Skin epidermis (tissue), 12 donors: ENCODE results near the gene NIF3L1.
"Not testable (repeated sequence)": the region's sequence is repeated elsewhere in the genome, so short reads cannot be mapped to it uniquely, and the experiment has no call there.

ENCODE experiments used
- H3K27ac ChIP-seq, 21 experiments: fragments of 200-600 bp; sonication (generic) in 11 of 21; one replicate each; pipeline ENCODE4 v1.5.0; 2020; ENCODE audit warnings: mild to moderate bottlenecking in 3 of 21, inconsistent platforms in 2 of 21, moderate library complexity in 2 of 21
- H3K4me3 ChIP-seq, 7 experiments: fragments of 200-600 bp; sonication (generic) in 2 of 7; one replicate each; pipeline ENCODE4 v1.5.0; 2020; ENCODE audit warnings: inconsistent platforms in 2 of 7, mild to moderate bottlenecking in 2 of 7, moderate library complexity in 1 of 7

NIF3L1 gene

DNA sequence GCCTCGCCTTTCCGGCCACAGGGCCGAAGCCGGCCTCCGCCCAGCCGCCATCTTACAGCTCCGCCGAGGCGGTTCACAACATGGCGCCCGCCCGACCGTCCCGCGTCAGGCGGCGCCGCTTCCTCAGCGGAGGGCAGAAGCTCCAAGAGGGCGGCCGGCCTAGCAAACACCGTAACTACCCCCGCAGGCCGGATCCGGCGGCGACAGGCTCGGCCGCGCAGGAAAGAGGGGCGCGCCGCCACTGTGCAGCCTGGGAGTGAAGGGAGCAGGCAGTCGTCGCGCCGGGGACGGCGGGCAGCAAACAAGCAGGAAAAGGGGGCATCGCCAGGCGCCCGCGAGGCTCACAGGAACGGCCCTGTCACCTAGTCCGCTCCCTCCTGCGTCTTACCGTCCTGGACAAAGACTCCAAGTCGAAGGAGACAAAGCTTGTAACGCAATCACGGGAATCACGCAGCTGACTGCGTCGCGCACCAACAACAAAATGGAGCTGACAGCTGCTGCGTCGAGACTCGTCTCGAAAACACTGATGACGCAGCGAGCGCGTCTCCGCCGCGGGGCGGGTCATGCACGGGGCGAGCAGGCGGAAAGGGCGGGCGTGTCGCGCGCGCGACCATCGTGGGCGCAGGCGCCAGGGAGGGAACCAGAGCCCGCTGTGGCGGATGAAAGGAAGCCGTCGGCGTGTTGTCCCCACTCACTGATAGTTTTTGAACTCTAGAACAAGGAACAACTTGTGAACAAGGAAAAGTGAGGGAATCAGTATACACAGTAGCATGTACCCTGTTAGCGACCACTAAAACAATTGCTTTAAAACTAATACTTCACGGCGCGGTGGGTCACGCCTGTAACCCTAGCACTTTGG, 24.8 kb upstream of the NIF3L1 start, which contains the start of gene CLK1:
Gene CLK1 (minus strand): TSS at position 483 of the 859 bp plus-strand sequence. CDS start 2,796 bp downstream, outside the sequence.
- H3K4me3 ChIP-seq = peak within 1 kb of the TSS; percentile 67 to 100 (median 82)

DNA sequence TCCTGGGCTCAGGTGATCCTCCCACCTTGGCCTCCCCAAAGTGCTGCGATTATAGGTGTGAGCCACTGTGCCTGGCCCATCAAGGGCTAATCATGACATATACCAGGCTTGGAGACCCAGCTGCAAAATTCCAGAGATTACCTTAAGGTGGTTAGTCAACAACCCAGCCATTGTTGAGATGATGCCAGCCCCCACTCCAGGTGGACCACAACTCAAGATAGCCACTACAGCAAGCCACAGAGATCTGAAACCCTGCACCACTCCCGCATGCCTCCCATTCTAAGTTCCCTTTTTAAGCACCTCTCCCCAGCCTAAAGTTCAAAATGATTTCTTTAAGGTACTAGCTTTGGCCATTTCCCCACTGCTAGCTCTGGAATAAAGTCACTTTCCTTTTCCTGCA, 20.2 kb upstream of the NIF3L1 start:
- no peak overlapping the region for H3K27ac ChIP-seq
- H3K4me3 ChIP-seq = no peak overlapping the region

More for the DNA sequence above, 24.8 kb upstream of the NIF3L1 start, which contains the start of gene CLK1:
- peak within 1 kb of the TSS; percentile 96 to 100 (median 100) for H3K27ac ChIP-seq

DNA sequence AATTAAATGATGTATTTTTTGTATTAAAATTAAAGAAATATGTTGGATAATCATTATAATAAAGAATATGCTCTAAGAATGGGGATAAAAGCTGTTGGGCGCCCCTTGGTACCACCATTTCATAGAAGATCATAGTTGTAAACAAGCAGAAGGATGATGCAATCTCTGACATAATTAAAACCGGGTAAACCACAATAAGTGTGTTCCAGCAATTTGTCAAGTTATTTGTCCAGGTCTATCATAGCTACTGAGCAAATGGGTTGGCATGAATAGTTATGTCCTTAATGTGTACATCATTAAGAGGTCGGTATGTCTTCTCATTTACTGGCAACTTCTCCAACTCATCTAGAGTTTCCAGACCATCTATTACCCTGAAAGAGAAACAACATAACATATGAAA, 18.0 kb upstream of the NIF3L1 start:
- Histone ChIP-seq H3K27ac (no peak overlapping the region), H3K4me3 (no peak overlapping the region)

GRCh38 chr2:200873560-200873959, 15.6 kb upstream of the NIF3L1 start:
- no peak overlapping the region for H3K4me3 ChIP-seq
- H3K27ac ChIP-seq = no peak overlapping the region

DNA sequence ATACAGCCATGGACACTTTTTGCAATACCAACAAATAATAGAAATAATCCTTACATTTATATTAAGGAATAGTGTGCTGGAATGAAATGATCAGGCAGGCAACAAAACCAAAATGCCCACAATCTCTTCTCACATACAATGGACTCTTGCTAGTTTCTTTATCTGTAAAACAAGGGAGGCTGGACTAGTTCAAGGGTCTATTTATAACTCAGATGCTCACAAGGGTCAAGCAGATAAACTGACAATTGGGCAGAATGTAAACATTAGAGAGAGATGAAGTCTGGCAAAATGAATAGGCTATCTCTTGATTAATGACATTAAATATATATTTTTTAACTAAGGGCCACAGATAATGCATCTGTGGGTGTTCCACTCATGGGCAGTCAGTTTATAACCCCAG, 11.7 kb upstream of the NIF3L1 start:
- H3K27ac ChIP-seq = no peak overlapping the region
- H3K4me3 ChIP-seq = no peak overlapping the region

DNA sequence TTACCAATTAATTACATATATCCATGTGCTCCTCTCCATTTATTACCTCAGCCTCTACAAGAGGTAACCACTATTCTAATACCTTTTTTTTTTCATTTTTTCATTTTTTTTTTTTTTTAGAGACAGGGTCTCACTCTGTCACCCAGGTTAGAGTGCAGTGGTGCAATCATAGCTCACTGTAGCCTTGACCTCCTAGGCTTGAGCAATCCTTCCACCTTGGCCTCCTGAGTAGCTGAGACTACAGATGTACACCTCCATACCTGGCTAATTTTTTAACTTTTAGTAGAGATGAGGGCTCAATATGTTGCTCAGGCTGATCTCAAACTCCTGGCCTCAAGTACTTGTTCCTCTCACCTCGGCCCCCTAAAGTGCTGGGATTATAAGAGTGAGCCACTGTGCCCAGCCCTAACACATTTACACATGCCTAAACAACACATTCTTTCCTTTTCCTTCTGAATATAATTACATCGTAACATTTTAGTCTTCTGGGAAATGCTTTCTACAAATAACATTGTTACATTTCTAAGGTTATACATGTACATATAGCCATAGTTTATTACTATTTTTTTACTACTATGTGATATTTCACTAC, 10.8 kb upstream of the NIF3L1 start:
- no peak overlapping the region for H3K27ac ChIP-seq
- no peak overlapping the region for H3K4me3 ChIP-seq

DNA sequence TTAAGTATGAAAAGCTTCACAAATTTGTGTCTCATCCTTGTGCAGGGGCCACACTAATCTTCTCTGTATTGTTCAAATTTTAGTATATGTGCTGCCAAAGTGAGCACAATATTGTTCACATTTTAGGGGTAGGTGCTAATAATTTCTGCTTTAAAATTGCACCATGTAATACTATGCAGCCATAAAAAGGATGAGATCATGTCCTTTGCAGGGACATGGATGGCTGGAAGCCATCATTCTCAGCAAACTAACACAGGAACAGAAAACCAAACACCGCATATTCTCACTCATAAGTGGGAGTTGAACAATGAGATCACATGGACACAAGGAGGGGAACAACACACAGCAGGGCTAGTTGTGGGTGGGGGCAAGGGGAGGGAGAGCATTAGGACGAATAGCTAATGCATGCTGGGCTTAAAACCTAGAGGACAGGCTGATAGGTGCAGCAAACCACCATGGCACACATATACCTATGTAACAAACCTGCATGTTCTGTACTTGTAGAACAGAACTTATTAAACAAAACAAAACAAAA, 7.4 kb upstream of the NIF3L1 start:
- H3K4me3 ChIP-seq, H3K27ac ChIP-seq: not testable (repeated sequence)

DNA sequence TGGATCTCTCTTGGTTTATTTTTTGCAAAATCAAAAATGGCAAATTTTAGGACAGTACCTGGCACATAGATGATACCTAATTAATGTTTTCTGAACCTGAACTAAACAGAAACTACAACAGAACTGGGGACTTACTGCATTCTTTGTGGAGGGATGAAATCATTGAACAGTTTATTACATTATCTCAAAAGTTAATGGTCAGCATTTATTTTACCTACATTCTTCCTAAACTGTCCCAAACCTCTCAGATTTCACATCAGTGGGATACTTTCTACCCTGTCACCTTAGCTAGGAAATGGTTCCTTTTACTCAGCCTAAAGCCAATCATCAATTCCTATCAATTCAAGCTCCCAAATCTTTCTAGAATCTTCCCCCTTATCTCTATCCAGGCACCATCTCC, 10.3 kb downstream of the NIF3L1 start:
- Histone ChIP-seq H3K4me3 (no peak overlapping the region), H3K27ac (no peak overlapping the region)

GRCh38 chr2:200901459-200902072, 12.4 kb downstream of the NIF3L1 start:
- no peak overlapping the region for H3K4me3 ChIP-seq
- peak overlapping the region in 1 of 21 experiments; percentile 40 for H3K27ac ChIP-seq

DNA sequence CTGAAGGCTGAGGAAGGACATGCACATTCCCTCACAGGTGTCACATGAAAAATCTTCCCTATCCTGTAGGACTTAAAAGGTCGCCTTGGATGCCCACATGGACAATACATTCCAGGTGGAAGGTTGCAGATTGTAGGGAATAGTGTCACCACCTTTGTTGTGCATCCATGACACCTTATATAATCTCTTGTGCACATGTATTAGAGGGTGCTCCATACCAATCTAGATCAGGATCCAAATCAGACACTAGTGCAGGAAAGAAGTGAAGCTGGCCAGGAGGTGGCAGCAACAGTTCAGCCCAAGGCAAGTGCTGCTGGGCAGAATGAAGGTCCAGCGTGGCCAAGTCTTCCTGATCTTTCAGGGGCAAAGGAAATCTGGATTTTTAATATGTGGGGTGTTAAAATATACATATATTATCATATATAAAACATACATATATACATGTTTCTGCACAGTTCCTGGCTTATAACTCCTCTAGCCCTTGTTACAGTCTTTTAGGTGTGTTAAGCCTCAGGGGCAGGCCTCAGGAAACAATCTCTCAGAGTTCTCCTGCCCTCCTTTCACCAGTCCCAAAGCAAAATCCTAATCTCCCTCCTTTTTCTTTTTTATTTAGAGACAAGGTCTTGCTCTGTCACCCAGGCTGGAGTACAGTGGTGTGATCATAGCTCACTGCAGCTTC, 16.6 kb downstream of the NIF3L1 start:
- Histone ChIP-seq H3K4me3 (no peak overlapping the region), H3K27ac (no peak overlapping the region)

DNA sequence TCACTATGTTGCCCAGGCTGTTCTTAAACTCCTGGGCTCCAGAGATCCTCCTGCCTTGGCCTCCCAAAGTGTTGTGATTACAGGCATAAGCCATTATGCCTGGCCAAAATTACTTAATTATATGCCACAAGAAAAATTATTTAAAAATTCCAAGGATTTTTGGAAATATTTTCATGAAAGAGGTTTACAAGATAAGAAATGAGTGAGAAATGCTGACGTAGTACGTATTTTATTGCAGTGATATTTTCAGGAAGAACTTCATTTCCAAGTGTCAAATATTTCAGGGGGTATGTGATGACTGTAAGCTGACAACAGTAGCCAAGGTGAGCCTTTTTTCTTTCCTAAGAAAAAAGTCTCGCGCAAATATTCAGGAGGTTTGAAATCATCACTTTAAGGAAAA, 20.8 kb downstream of the NIF3L1 start:
- Histone ChIP-seq H3K4me3 (no peak overlapping the region), H3K27ac (no peak overlapping the region)

- no peak overlapping the region for H3K27ac ChIP-seq
Measured at GRCh38 chr2:200913654-200914053, 24.5 kb downstream of the NIF3L1 start.

GRCh38 chr2:200922439-200922838, 33.3 kb downstream of the NIF3L1 start:
- Histone ChIP-seq H3K27ac (no peak overlapping the region), H3K4me3 (no peak overlapping the region)

More at GRCh38 chr2:200913654-200914053, 24.5 kb downstream of the NIF3L1 start:
- H3K4me3 ChIP-seq = no peak overlapping the region

DNA sequence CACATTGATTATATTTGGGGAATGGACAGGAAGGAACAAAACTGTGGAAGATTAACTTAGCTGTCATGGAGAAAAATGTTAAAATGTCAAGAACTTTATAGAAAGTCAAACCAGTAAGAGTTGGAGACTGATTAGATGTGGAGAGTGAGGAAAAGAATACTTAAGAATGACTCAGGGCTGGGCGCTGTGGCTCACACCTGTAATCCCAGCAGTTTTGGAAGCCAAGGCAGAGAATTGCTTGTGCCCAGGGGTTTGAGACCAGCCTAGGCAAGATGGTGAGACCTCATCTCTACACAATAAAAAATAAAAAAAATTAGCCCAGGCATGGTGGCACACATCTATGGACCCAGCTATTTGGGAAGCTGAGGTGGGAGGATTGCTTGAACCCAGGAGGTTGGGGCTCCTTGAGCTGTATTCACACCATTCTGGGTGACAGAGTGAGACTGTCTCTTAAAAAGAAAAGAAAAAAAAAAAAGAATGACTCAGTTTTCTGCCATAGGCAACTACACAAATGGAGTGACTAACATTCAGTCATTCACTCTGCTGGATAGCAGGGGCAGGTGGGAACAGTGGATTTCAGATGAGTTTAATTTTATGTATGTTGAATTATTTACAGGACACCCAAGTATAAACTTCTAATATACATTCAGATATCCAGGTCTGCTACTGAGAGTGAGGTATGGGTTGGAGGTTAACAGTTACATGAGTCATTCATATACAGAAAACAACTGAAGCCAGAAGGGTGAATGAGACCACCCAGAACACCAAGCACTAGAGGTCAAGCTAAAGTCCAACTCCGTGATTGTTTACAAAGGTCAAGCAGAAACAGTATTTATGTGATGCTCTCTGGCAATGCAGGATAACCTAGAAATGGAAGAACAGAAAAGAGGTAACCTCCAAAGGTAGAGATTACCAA, 40.4 kb downstream of the NIF3L1 start:
- no peak overlapping the region for H3K4me3 ChIP-seq
- H3K27ac ChIP-seq = no peak overlapping the region

- no peak overlapping the region for H3K4me3 ChIP-seq
- no peak overlapping the region for H3K27ac ChIP-seq
Measured at GRCh38 chr2:200930947-200931626, 41.9 kb downstream of the NIF3L1 start.

DNA sequence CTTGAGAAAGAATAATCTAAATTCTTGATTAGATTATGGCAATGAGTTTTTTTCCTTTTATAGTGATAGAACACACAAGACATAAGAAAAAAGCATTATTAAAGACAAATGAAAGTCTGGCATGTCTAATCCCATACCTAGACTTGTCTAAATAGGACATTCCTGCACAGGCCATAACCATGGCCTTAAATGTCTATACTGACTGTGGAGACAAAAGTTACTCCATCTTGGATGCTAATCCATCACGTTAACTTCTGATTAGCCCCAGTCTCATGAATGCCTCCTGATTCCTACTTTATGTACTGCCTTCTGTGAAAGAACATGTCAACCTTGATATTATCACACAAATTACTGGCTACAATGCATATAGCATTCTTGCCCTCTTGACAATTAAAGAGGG, 50.7 kb downstream of the NIF3L1 start:
- Histone ChIP-seq H3K4me3 (no peak overlapping the region), H3K27ac (no peak overlapping the region)

DNA sequence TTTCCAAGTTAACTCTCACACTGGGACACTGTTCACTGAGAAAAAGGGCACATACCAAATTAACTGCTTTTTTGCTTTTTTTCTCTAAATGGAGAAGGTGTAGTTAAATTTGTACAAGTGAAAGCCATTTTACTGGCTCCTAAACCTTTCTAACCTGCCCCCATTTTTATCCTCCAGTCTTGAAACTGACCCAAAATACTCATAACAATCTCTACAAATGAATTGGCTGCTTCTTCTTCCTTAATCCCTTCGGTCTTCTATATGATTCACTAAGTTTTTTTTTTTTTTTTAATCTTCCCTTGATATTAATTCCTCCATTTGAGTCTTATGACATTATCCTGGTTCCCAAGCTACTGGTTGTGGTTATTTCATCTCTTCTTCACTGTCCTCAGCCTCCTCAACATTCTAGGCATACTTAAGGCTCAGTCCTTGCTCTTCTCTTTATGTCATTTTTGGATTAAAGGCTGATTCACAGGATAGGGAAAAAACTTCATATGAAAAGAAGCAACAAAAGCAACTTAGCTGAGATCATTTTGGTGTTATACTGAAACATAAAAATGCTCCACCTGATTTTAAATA, 54.4 kb downstream of the NIF3L1 start:
- H3K4me3 ChIP-seq = no peak overlapping the region
- H3K27ac ChIP-seq = no peak overlapping the region
